HG03460 (cell line): ENCODE data around the gene IL1RAP.
"Not testable (repeated sequence)": the region's sequence is repeated elsewhere in the genome, so short reads cannot be mapped to it uniquely, and the experiment has no call there.

Source experiments
- ATAC-seq: cut with Tn5 transposase; IDR thresholded peaks from one replicate; pipeline ENCODE4 v1.9.1; 2021; ENCODE audit not compliant: unreplicated experiment

Gene IL1RAP

DNA sequence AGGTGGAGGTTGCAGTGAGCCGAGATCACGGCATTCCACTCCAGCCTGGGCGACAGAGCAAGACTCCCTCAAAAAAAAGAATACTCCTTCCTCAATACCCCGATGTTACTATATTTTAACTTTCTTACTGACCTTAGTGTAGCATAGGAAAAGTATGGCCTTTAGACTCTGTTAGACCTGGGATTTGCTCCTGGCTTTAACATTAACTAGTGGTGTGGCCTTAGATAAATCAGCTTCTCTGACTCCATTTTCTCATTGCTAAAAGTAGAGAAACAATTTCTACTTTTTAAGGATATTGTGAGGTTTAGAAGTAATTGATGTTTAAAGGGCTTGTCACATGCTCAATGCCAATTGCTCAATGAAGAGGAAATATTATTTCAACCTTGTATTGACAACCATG, 7.6 kb upstream of the IL1RAP start:
- ATAC-seq, result no peak

DNA sequence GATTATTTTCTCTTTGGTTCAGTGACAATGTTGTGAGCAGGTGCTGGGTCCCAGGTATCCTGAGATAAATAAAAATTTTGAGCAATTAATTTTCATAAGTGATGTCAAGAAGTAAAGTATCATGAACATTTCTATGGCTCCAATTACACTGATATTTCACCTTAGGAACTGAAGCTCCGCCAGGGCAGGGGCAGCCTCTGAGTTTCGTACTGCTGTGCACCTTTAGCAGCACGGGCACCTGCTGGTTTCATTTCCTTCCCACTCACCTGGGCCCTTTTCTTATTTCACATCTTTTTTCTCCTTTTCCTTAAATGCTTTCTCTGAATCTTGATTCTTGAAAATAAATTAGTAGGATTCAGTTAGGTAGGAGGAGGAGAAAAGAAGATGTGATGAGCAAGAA, 1.2 kb upstream of the IL1RAP start:
- ATAC-seq, result no peak

DNA sequence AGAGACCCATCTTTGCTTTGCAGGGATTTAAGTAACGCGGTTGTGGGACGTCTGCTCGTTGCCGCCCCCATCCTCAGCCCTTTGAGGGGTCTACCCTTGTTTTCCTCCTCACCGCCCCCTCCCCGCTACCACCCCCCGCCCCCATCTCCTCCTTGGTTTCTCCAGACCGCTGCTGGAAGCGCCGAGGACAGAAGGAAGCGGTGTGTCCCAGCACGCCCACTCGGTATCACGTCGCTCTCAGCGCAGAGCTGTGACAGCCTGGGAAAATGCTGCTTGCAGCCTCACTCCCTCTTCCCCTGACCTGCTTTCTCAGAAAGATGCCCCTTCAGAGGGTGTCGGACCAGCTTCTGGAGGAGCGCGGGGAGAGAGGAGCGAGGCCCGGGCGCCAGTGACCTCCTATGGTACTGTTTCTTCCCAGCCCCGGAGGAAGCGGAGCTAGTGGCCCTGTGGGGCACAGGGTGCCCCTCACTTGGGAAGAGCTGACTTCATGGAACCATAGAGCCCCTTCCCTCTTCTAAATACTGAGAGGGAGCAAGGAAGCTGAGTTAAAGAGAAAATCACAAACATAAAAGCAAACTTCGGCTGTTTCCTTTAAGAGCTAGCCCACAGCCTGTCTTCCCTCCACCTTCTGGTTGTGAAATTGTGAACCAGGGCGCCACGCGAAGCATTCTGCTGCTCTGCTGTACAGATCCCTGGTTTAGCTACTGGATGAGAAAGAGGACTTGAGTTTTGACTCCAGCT, 698 bp downstream of the IL1RAP start:
- peak; percentile 11 for ATAC-seq

DNA sequence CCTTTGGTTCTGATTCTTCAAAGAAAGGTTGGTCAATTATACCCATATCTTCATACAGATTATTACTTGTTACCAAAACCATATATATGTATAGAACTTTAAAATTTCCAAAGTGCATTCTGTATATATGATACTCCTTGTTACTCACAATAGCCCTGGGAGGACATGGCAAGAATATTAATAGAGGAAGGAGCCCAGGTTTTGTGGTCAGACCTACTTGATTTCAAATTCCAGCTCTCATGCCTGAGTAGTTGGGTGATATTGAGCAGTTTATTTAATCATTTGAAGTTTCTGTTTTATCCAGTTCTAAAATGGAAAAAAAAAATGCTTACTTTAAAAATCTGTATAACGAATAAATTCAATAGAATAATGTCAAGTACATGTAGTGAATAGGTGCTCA, 2.5 kb downstream of the IL1RAP start:
- ATAC-seq, result no peak

DNA sequence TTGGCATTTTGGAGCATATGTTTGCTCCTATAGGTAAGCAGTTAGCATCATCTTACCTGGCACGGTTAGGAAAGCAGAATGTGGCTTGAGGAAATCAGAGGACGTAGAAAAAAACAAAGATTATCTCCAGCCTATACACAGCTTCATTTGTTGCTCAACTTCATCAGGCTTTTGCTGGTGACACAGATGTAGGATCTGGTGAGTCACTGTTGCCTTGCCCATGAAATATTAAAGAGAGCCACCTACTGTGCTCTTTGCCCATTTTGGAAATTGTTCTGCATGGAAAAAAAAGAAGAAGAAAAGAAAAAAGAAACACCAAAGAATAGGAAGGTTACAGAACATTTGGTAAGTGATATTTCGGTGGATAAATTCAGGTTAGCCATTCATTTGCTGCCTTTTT, 3.8 kb downstream of the IL1RAP start:
- ATAC-seq, result no peak

DNA sequence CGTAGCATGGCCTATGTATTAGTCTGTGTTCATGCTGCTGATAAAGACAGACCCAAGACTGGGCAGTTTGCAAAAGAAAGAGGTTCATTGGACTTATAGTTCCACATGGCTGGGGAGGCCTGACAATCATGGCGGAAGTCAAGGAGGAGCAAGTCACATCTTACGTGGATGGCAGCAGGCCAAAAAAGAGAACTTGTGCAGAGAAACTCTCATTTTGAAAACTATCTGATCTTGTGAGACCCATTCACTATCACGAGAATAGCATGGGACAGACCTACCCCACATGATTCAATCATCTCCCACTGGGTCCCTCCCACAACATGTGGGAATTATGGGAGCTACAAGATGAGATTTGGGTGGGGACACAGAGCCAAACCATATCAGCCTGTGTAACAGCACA, 4.6 kb downstream of the IL1RAP start:
- not testable (repeated sequence) for ATAC-seq

DNA sequence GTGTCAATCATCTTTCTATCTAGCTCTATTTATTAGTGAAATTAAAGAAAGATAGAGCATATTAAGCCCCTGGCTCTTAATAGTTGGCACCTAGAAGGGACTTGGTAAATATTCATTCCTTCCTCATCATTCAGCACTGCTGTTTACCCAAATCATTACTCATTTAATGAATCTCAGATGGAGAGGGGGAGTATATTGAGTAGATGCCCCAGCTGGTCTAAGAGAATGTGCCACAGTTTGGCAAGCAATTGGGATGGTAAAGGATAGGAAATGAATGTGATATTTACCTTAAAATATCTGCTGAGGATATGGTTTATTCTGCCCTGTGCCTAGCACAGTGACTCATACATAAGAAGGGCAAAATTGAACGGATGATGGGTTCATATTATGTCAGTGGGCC, 6.0 kb downstream of the IL1RAP start:
- no peak for ATAC-seq

DNA sequence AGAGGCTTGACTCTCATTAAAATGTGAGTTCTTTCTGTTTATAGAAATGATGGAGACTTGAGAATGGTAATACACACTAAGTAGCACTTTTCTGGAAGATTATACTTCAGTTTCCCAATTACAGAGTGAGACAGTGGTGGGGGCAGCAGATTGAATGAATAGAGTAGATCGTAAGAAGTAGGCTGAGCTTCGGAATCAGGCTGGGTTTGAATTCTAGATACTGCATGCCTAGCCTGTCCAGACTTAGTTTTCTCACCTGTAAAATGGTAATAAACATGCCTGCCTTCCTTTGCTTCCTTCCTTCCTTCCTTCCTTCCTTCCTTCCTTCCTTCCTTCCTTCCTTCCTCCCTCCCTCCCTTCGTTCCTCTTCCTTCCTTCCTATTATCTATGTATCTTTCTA, 8.1 kb downstream of the IL1RAP start:
- ATAC-seq, result no peak

DNA sequence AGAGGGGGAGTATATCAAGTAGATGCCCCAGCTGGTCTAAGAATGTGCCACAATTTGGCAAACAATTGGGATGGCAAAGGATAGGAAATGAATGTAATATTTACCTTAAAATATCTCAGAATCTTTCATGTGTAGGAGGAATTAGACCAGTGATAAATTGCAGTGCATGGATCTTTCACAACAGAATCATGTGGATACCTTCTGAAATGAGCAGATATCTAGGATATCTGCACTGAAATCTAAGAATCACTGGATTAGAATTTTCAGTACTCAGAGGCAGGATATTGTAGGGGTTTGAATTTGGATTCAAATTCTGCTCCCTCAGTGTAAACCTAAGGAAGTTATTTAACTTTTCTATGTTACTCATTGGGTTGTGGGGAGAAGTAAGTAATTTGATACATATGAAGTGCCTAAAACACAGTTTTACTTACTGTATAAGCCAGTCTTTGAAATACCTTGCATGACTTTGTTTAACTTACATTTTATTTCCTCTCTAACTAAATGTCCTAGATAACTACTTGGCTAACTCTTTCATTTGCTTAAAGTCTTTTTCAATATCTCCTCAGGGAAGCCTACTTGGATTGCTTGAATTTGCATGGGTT, 8.8 kb downstream of the IL1RAP start:
- ATAC-seq, result no peak

DNA sequence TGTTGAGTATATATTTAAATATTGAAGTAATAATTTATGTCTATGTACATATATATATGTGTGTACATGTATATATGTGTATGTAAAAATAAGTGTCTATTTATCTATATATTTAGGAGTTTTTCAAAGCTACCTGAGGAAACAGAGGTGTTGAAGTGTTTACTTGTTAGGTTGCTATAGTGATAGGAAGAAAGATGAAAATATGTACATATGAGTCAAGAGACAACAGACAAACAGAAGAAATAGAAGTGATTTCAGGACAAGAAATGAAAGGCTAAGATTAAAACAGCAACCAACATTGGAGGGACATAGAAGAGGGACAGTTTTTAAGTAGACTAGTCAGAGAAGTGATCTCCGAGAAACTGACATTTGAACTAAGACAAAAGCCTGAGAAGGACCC, 11.1 kb downstream of the IL1RAP start:
- ATAC-seq, result no peak

DNA sequence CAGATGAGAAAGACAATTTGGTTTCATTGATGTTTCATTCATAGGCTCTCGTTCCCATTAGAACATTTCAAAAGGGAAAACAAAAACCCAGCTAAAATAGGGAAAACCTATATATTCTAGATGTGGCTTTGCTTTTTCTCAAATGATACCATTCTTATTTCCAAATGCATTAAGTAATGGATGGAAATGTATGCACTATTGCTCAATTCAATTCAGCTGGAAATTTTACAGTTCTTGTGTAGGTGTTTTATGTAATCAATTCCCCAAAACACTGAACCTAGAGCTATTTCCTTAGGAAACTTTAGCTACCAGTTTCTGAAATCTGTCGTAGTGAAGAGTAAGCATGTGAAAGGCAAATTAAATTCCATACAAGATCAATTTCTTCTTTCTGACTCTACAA, 11.7 kb downstream of the IL1RAP start:
- ATAC-seq, result no peak

DNA sequence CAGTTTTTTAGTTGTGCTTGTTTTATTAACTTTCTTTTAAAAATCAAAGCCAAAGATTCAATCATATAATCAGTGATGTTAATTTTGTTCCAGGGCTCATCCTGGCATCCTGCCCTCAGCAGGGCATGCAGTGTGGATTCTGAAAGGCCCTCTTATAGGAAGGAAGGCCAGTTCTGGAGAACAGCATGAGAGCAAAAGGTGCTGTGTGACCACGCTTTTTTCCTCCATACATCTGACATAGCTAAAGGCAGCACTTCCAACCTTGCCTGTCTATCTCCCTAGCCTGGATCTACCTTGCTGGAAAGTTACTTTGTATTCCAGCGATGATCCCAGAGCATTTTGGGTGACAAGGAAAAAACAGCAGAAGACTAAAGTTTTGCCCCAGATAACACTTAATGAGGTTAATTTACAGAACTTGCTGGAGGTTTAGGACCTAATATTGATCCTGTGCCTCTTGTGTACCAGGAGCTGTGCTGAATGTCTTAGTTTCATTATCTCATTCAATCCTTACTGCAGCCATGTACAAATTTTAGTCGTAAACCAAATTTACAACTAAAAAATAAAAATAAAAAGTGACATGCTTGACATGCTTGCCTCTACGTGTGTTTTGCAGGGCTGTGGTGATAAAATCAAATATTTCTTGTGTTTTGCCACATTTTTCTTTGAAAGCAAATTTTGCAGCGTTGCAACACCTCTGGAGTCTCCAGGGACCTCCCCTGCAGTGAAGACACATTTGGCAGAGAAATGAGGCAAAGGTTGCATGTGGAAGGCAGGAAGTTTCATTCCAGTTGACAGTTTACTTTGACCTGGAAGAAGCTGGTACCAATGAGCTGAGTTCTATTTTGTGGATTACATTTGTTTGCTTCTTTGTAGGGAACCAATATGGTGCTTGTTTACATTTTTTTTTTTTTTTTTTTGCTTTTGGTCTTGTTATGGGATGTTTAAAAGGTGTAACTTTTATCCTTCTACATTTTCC, 13.2 kb downstream of the IL1RAP start:
- no peak for ATAC-seq

DNA sequence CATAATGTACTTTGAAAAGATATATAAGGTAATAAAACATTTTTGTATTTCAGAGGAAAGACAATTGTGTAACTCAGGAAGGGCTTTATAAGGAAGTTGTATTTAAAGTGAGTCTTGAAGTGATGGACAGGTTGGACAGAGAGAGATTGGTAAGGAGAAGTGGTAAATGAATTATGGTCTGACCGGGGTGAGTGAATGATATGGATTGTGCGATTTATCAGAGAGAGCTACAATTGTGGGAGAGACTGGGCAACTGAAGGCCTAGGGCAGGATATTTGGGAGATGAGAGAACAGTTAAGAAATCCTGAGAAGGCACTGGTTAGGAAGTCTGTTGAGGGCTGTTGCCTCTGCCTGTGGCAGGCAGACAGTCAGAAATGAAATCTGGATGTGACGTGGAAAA, 14.8 kb downstream of the IL1RAP start:
- ATAC-seq, result no peak

DNA sequence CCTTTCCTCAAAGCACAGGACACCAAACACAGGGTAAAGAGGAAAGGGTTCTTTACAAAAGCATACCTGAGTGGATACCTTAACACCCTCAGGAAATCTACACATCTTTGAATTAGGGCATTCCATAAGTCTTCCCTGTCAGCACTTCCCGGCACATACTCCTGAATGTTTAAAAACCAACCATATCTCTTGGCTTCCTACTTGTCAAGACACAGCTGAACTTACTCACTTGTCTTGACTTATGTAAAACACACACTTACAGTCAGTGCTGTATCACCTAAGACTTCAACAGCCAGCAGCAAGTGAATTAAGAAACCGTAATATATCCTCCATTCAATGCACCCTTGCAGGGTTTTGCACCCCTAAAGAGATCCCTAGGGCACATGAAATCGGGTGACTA, 17.5 kb downstream of the IL1RAP start:
- ATAC-seq, result no peak

DNA sequence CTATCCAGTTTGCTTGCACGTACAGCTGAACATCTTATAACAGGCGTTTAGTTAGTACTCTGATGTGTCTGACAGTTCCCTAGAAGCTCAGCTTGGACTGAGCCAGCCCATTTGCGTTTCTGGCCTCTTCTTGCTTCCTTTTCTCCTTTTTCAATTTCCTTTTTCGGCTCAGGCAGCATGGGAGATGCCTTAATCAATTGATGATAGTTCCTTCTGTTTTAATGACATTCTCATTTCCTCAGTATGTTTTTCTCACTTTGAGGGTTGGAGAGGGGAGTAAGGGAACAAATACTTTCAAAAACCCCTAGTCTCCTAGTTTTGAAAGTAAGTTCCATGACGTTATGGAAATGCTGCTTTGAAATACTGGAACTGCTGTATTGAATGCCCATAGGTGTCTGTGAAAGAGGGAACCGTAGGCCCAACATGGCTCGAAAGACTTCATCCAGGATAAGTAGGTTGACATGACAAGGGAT, 18.9 kb downstream of the IL1RAP start:
- no peak for ATAC-seq

DNA sequence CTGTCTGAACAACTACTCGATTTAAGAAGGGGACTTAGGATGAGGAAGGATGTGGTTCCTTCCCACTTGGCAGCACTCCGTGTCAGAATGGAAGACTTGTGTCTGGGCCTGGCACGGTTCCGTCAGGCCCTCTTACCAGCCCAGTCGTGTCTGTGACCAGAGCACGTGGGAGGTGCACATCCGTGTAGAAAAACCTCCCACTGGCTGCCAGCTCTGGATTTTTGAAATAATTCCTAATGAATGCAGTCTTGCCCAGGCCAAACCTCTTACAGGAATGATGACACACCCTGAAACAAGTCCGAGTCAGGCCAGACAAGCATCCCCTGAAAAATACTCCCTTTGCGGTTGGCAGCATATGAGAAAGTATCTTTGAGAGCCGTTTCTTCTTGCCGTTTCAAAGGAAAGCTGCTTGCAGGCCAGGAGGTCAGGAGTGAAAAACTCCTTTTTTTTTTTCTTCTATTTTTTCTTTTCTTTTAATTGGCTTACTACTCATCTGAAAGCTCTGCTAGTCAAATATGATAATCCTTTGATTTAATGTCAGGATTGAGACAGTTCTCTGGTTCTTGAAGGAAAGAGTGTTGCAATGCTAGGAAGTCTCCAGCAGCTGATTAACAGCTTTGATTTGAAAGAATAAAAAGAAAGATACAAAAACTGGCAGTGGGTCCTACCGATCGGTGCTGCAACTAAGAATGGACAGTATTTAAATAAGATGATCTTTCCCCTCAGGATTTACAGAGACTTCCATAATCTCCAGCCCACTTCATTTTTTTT, 19.8 kb downstream of the IL1RAP start:
- ATAC-seq, result no peak

DNA sequence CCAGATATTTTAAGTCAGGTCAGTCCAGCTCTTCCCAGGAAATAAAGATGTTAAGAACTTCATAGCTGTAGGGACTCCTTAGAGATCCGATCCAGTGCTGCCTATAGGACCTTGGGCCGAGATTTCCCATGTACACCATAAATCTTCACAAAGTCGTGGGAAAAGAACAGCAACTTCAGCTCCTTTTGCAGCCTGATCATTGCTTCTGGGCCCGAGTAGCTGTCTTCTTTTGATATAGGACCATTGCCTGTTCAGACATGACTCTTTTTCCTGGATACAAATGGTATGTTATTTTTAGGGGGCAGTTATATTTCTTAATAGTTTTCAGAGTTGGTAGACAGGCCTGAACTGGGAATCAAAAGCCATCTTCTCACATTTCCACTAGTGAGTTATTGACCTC, 20.5 kb downstream of the IL1RAP start:
- no peak for ATAC-seq

DNA sequence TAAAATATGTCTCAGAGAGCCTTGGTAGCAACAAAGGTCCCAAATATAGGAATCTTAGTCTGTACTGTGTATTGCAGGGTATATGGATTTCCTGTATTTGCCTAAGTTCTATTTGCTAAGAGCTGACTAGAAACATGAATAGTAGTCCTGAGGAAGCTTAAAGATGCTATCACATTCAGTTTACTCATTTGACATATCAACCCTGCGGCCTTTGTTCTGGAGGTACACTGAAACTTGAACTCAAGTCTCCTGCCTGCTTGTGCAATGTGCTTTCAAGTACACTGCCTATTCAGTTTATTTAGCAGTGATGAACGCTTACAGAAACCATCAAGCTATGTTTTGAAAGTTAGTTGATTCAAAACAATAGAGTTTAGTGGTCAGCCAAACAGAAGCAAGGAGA, 21.1 kb downstream of the IL1RAP start:
- ATAC-seq, result no peak

DNA sequence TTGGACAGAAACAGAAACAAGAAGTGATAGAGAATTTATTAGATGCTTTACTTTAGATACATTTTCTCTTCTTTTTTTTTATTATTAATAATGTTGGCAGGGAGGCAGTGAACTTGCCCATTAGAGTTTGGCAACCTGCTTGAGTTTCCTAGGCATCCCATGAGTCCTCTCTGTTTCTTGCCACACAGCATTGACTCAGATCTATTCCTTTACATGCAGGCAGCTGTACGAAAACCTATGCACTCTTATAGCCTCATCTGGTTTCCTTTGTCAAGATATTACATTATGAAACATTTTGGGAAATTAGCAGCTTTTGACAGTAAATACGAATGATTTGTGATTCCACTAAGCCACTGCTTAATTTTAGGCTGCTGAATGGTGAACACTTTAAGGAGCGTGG, 23.3 kb downstream of the IL1RAP start:
- no peak for ATAC-seq

DNA sequence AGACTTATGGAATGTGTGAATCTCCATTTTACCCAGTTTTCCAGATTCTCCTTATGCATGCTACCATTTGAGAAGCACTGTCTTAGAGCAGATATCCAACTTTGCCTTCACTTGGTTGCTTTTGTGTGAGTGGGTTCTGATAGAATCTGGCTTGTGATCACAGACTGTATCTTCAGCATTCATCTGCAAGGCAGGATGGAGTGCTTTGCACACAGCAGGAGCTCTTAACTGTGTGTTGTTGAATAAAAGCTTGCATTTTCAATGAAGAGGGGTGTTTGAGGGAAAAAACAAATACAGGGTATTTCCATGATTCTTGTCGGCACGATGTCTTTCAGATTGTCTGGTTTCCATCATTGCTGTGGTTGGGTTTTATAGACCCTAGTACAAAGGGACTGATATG, 24.4 kb downstream of the IL1RAP start:
- no peak for ATAC-seq

DNA sequence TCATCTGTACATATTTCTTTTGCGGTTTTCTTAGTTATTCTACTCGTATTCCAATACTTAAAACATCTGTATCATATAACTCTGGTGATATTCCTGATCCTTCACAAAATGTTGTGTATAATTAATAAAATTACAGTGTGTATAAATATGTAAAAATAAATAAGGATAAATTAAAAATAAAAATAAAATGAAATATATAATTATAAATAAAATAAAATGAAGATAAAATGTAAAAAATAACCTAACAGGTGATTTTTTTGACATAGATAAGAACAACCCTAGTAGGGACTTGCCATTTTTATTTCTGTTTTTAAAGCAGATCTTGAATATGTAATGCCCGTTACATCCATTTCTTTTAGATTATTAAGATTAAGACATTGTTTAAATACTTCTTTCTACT, 25.6 kb downstream of the IL1RAP start:
- no peak for ATAC-seq
